SK-N-SH (cell line): Measurements from ENCODE around the gene AUTS2. TPM values are rescaled to one million over a fixed set of nuclear protein-coding genes. Genes with fewer than 3 reads are reported as not detected.

Experiments
- CTCF ChIA-PET: fragments of 300-600, 350-600 bp; formaldehyde crosslinking; extraction: SDS; loops from one replicate; lab custom pipeline; 2021; lab: Yijun Ruan, JAX
- POLR2A ChIA-PET: fragments of 350-600 bp; sonication (Branson Sonifier 250); formaldehyde crosslinking; extraction: SDS; loops from one replicate; lab custom pipeline; 2020; ENCODE audit warnings: antibody characterized with exemption, inconsistent platforms; lab: Yijun Ruan, JAX
- DNase-seq: peaks from one replicate; pipeline ENCODE4 v3.0.0; 2012
- H2AFZ ChIP-seq: fragments of 200-600 bp; sonication (generic); 2 replicates; pipeline ENCODE4 v1.8.1; 2016; ENCODE audit warnings: antibody characterized with exemption, mild to moderate bottlenecking, low read depth
- H3F3A ChIP-seq: fragments of 200-600 bp; sonication (generic); replicated peaks from 2 replicates; pipeline ENCODE3; 2016; ENCODE audit warnings: antibody characterized with exemption, mild to moderate bottlenecking; ENCODE audit not compliant: insufficient read depth
- H3K27ac ChIP-seq, 2 experiments: fragments of 200-500 bp in 1 of 2; fragments of 200-600 bp in 1 of 2; sonication (Bioruptor generic) in 1 of 2; sonication (generic), shearing (Covaris generic) in 1 of 2; 2 replicates each; pipeline versions ENCODE4 v1.5.1 to v1.6.1; 2014 to 2016; ENCODE audit warnings: low read depth in 2 of 2, inconsistent platforms in 1 of 2, low read length in 1 of 2, mild to moderate bottlenecking in 1 of 2, mixed read lengths in 1 of 2
- H3K27me3 ChIP-seq: fragments of 200-600 bp; sonication (generic), shearing (Covaris generic); 2 replicates; pipeline ENCODE4 v1.6.1; 2016; ENCODE audit warnings: mixed run types; ENCODE audit not compliant: insufficient read depth
- H3K36me3 ChIP-seq, 2 experiments: fragments of 200-500 bp in 1 of 2; fragments of 200-600 bp in 1 of 2; sonication (Bioruptor generic) in 1 of 2; sonication (generic) in 1 of 2; replicated peaks in 1 of 2; 2 replicates each; pipeline versions ENCODE3 to v1.5.1; 2014 to 2016; ENCODE audit warnings: low read length in 1 of 2, mild to moderate bottlenecking in 1 of 2; ENCODE audit not compliant: insufficient read depth in 2 of 2, control insufficient read depth in 1 of 2
- H3K4me1 ChIP-seq, 2 experiments: fragments of 200-500 bp in 1 of 2; fragments of 200-600 bp in 1 of 2; sonication (Bioruptor generic) in 1 of 2; sonication (generic), shearing (Covaris generic) in 1 of 2; 2 replicates each; pipeline versions ENCODE4 v1.5.1 to v1.6.1; 2014 to 2016; ENCODE audit warnings: low read depth in 1 of 2, low read length in 1 of 2, mixed run types in 1 of 2; ENCODE audit not compliant: insufficient read depth in 2 of 2, control insufficient read depth in 1 of 2
- H3K4me2 ChIP-seq: fragments of 200-600 bp; sonication (generic), shearing (Covaris generic); 2 replicates; pipeline ENCODE4 v1.6.1; 2017; ENCODE audit warnings: mixed run types
- H3K4me3 ChIP-seq, 2 experiments: fragments of 200-500 bp in 1 of 2; fragments of 200-600 bp in 1 of 2; sonication (Bioruptor generic) in 1 of 2; sonication (generic), shearing (Covaris generic) in 1 of 2; 2 replicates each; pipeline versions ENCODE4 v1.5.1 to v1.8.1; 2014 to 2016; ENCODE audit warnings: low read depth in 2 of 2, inconsistent platforms in 1 of 2, low read length in 1 of 2, mild to moderate bottlenecking in 1 of 2, mixed read lengths in 1 of 2, moderate library complexity in 1 of 2
- H3K79me2 ChIP-seq: fragments of 200-600 bp; sonication (generic); 2 replicates; pipeline ENCODE4 v1.8.1; 2017; ENCODE audit warnings: mild to moderate bottlenecking; ENCODE audit not compliant: insufficient read depth
- H3K9ac ChIP-seq: fragments of 200-600 bp; sonication (generic); 2 replicates; pipeline ENCODE4 v1.6.1; 2017; ENCODE audit warnings: mixed run types
- H3K9me2 ChIP-seq: fragments of 200-600 bp; sonication (generic); 2 replicates; pipeline ENCODE4 v1.6.1; 2017; ENCODE audit warnings: mixed run types
- H3K9me3 ChIP-seq: fragments of 200-600 bp; sonication (generic); 2 replicates; pipeline ENCODE4 v1.6.1; 2017; ENCODE audit warnings: mixed run types, mild to moderate bottlenecking, moderate library complexity
- H4K20me1 ChIP-seq: fragments of 200-600 bp; sonication (generic); 2 replicates; pipeline ENCODE4 v1.6.1; 2017; ENCODE audit warnings: mild to moderate bottlenecking, mixed run types; ENCODE audit not compliant: insufficient read depth
- CHD2 ChIP-seq: fragments of 150-350 bp; IDR thresholded peaks from 2 replicates; pipeline ENCODE4 v1.6.1; 2018; ENCODE audit warnings: low read length; ENCODE audit not compliant: partially characterized antibody
- EP300 ChIP-seq, 2 experiments: IDR thresholded peaks; 2 replicates each; pipeline versions ENCODE4 v1.4.0 to v1.6.1; 2012; ENCODE audit warnings: borderline replicate concordance in 1 of 2, low read depth in 1 of 2, low read length in 1 of 2
- FOXJ3 ChIP-seq: sonication (generic); formaldehyde crosslinking; IDR thresholded peaks from 2 replicates; pipeline ENCODE4 v1.5.1; 2020; ENCODE audit warnings: mild to moderate bottlenecking, missing genetic modification reagents
- FOXM1 ChIP-seq: IDR thresholded peaks from 2 replicates; pipeline ENCODE4 v1.4.0; 2012; ENCODE audit warnings: low read depth, mild to moderate bottlenecking
- GATA2 ChIP-seq: sonication (generic); formaldehyde crosslinking; IDR thresholded peaks from 2 replicates; pipeline ENCODE4 v1.5.0; 2020; ENCODE audit warnings: mild to moderate bottlenecking, missing genetic modification reagents
- MXI1 ChIP-seq: IDR thresholded peaks from 2 replicates; pipeline ENCODE4 v1.6.1; 2012; ENCODE audit warnings: mild to moderate bottlenecking, low read depth, low read length, improper control_type of control experiment
- NRF1 ChIP-seq: IDR thresholded peaks from 2 replicates; pipeline ENCODE4 v1.6.1; 2012; ENCODE audit warnings: low read depth, mild to moderate bottlenecking, low read length
- PBX3 ChIP-seq: IDR thresholded peaks from 2 replicates; pipeline ENCODE4; 2012
- POLR2AphosphoS5 ChIP-seq: IDR thresholded peaks from 2 replicates; pipeline ENCODE4 v1.6.1; 2012; ENCODE audit warnings: low read depth, low read length
- RAD21 ChIP-seq: IDR thresholded peaks from 2 replicates; pipeline ENCODE4 v1.6.1; 2012; ENCODE audit warnings: mild to moderate bottlenecking, low read length
- SMC3 ChIP-seq: IDR thresholded peaks from 2 replicates; pipeline ENCODE4 v1.6.1; 2012; ENCODE audit warnings: low read depth, low read length, improper control_type of control experiment
- TAF1 ChIP-seq: IDR thresholded peaks from 2 replicates; pipeline ENCODE4 v1.6.1; 2012; ENCODE audit warnings: low read depth, mild to moderate bottlenecking, low read length, moderate library complexity, borderline replicate concordance
- ZBTB33 ChIP-seq: IDR thresholded peaks from 2 replicates; pipeline ENCODE4 v1.4.0; 2012; ENCODE audit warnings: low read depth, borderline replicate concordance
- WGBS: methylation state at CpG from one replicate; pipeline ENCODE4 v1.1.6; 2017; ENCODE audit warnings: low lambda C conversion rate; 5-methylcytosine and 5-hydroxymethylcytosine counted together
- polyA plus RNA-seq, 3 experiments: library from polyadenylated mRNA; depleted of rRNA; stranded (reverse); fragments of >200 nt; gene quantifications; 2 replicates each; pipeline ENCODE4 v1.2.3, GENCODE V29; 2012
- TF ChIP-seq, protein P1 (sequence below): IDR thresholded peaks from 2 replicates; pipeline ENCODE4 v1.4.0; 2012; ENCODE audit warnings: low read depth
- TF ChIP-seq, protein P2 (sequence below): fragments of 200-600 bp; sonication (generic); IDR thresholded peaks from 2 replicates; pipeline ENCODE4 v1.6.1; 2017; ENCODE audit warnings: antibody characterized with exemption, mild to moderate bottlenecking, moderate library complexity
- TF ChIP-seq, protein P3 (sequence below): fragments of 150-350 bp; IDR thresholded peaks from 2 replicates; pipeline ENCODE4 v1.6.1; 2017; ENCODE audit warnings: antibody characterized with exemption, low read length, low read depth, borderline replicate concordance

AUTS2 gene
- polyA plus RNA-seq, 1 of the 3 experiments (the other 2 are of a cell fraction), result 15.6 TPM

DNA sequence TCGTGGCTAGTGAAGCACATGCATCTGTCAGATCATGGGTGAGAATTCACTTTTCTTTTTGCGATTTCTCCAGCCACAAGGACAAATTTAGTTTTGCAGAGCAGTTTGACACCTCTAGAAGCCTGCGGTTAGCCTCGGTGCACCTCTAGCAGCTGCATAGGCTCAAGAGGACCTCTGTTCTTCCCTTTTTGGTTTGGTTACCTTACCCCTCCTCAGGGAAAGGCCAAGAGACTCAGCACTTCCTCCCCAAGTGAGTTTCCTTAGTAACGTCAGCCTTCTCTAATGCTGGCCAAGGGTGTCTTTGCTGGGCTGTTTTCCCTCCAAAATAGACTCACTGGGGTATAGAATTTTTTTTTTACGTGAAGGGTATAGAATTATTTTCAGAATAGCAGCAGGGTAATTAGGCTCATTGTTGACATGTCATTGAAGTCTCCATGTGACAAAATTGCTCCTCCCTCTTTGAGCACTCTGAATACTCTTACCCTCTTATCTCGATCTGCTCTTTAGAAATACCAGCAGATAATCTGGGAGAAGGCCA is 97.8 kb downstream of the AUTS2 start:
- H3K4me3 ChIP-seq, result no peak overlapping the region
- POLR2A ChIA-PET, result no interaction called here
- no peak overlapping the region for H2AFZ ChIP-seq
- peaks cover 8 to 35% of the 10 kb centered on the region in 2 experiments; a peak in 3 of 4 replicates for H3K4me1 ChIP-seq
- no peaks in the 10 kb centered on the region for H3K36me3 ChIP-seq
- H3K9me3 ChIP-seq, result no peaks in the 10 kb centered on the region
- no peak for DNase-seq
- 90% methylated on average over 7 of the region's 7 CpGs for WGBS
- no peaks in the 10 kb centered on the region; the same call in 1 of the 2 replicates for H3K79me2 ChIP-seq
- no peak overlapping the region for H3K9ac ChIP-seq
- no peaks in the 10 kb centered on the region for H3F3A ChIP-seq
- no peak overlapping the region for H3K4me2 ChIP-seq
- no peaks in the 10 kb centered on the region for H3K9me2 ChIP-seq
- H4K20me1 ChIP-seq, result peaks cover 26% of the 10 kb centered on the region
- no peak for TF ChIP-seq CHD2
- no peak for TF ChIP-seq POLR2AphosphoS5
- TF ChIP-seq GATA2, result no peak
- no peak for TF ChIP-seq TAF1
- TF ChIP-seq, protein P1, sequence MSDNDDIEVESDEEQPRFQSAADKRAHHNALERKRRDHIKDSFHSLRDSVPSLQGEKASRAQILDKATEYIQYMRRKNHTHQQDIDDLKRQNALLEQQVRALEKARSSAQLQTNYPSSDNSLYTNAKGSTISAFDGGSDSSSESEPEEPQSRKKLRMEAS, result no peak
- no peak for TF ChIP-seq SMC3
- no peaks in the 10 kb centered on the region for H3K27me3 ChIP-seq
- H3K27ac ChIP-seq, result no peak overlapping the region
- CTCF ChIA-PET, result no interaction called here

DNA sequence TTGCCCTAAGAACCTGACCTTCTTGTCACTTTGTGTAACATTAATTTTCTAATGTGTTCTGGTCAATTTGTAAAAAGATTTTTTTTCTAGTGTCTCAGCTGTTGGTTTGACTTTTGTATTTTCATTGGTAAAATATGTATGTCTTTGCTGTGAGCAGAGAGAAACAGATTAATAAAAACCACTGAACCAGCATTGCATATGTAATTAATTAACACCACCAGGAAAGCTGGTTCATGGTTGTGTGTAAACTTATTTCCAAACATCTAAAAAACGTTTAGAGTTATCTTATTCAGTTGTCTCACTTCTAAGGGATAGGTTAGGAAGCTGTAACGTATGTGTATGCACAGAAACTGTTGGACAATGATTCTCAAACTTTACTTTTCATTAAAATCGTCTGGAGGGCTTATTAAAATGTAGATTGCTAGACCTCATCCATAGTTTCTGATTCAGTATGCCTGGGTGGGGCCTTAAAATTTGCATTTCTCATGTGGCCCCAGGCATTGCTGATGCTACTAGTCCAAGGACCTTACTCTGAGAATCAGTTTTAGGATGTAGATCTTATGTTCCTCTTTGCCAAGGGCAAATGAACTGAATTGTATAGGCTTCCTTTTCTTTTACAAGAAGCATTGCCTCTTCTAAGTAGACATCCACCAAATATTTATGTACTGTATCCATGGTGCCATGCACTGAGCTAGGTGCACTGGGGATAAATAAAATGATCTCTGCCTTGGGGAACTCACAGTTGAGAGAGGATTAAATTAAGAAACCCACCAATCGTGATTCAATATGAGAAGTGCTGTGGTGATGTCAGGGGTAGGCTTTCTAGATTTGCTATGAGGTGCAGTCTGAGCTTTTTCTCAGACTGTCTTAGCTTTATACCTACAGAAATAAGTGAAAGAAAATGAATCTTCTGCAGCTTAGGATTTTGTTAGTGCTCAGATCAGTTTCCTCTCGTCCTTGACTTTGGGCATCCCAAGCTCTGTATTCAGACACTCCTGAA is 98.7 kb downstream of the AUTS2 start:
- Histone ChIP-seq H3K27ac (0 out of 4 replicates have a peak overlapping the region, but pooled peaks of 1 of the 2 experiments have one; percentile 18), H2AFZ (no peak overlapping the region), H3K36me3 (no peaks in the 10 kb centered on the region), H3K9ac (no peak overlapping the region), H4K20me1 (peaks cover 35% of the 10 kb centered on the region), H3K9me2 (no peaks in the 10 kb centered on the region), H3K4me1 (peaks cover 8 to 35% of the 10 kb centered on the region in 2 experiments; a peak in 3 of 4 replicates), H3K4me3 (no peak overlapping the region), H3F3A (no peaks in the 10 kb centered on the region), H3K4me2 (no peak overlapping the region), H3K9me3 (no peaks in the 10 kb centered on the region), H3K79me2 (peaks cover 3% of the 10 kb centered on the region), H3K27me3 (no peaks in the 10 kb centered on the region)
- POLR2A ChIA-PET, result no interaction called here
- WGBS, result 60% methylated on average over 5 of the region's 5 CpGs
- no peak for DNase-seq
- CTCF ChIA-PET, result interaction anchor here (0.6 to 1.3 kb wide), 5 partner anchors 20 to 1002 kb away, joined by 3 to 5 read pairs (median 3); no protein-coding TSS in a partner anchor
- TF ChIP-seq, protein P2, sequence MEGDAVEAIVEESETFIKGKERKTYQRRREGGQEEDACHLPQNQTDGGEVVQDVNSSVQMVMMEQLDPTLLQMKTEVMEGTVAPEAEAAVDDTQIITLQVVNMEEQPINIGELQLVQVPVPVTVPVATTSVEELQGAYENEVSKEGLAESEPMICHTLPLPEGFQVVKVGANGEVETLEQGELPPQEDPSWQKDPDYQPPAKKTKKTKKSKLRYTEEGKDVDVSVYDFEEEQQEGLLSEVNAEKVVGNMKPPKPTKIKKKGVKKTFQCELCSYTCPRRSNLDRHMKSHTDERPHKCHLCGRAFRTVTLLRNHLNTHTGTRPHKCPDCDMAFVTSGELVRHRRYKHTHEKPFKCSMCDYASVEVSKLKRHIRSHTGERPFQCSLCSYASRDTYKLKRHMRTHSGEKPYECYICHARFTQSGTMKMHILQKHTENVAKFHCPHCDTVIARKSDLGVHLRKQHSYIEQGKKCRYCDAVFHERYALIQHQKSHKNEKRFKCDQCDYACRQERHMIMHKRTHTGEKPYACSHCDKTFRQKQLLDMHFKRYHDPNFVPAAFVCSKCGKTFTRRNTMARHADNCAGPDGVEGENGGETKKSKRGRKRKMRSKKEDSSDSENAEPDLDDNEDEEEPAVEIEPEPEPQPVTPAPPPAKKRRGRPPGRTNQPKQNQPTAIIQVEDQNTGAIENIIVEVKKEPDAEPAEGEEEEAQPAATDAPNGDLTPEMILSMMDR, result no peak
- no peak for TF ChIP-seq MXI1
- TF ChIP-seq, protein P3, sequence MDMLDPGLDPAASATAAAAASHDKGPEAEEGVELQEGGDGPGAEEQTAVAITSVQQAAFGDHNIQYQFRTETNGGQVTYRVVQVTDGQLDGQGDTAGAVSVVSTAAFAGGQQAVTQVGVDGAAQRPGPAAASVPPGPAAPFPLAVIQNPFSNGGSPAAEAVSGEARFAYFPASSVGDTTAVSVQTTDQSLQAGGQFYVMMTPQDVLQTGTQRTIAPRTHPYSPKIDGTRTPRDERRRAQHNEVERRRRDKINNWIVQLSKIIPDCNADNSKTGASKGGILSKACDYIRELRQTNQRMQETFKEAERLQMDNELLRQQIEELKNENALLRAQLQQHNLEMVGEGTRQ, result no peak
- TF ChIP-seq CHD2, result no peak
- TF ChIP-seq POLR2AphosphoS5, result no peak
- TF ChIP-seq EP300 (IDR thresholded peaks at IDR 0.05; ENCODE audit: borderline replicate concordance in 1 of 2, low read depth in 1 of 2, low read length in 1 of 2), result no peak
- no peak for TF ChIP-seq TAF1
- no peak for TF ChIP-seq NRF1
- no peak for TF ChIP-seq ZBTB33
- TF ChIP-seq SMC3, result no peak
- TF ChIP-seq FOXJ3 (CRISPR knock-in tag), result no peak
- TF ChIP-seq RAD21, result no peak
- no peak for TF ChIP-seq PBX3
- no peak for TF ChIP-seq FOXM1
- no peak for TF ChIP-seq GATA2
